OCI-M1 (cell line): ENCODE data around the gene LRRC32.
A peak's percentile ranks its signal among the peaks of the same experiment; 100 is the strongest.
"Not testable (repeated sequence)": the region's sequence is repeated elsewhere in the genome, so short reads cannot be mapped to it uniquely, and the experiment has no call there.

Source experiments
- DNase-seq: peaks from one replicate; lab custom pipeline; 2025; lab: John Stamatoyannopoulos, UW

LRRC32 gene

GRCh38 chr11:76628408-76628947, 42.1 kb downstream of the LRRC32 start:
- no peak for DNase-seq

DNA sequence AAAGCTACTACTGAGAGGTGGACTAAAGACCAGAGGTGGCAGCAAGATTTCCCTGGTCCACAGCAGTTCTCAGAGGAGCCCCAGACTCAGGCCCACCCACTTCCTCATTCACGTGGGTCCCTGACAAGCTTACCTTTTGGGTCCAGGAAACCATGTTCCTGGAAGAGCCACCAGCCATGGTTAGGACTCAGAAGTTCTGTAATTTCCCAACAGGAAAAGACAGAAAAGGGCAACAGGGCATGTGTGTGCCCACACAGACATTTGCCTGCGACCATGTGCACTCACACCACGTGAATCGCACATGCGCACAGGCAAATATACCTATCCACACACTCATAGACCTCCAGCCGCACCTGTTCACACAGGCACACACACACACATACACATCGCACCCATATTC, 42.9 kb downstream of the LRRC32 start:
- no peak for DNase-seq

GRCh38 chr11:76626921-76627401, 43.6 kb downstream of the LRRC32 start:
- DNase-seq: peak; percentile 86

DNA sequence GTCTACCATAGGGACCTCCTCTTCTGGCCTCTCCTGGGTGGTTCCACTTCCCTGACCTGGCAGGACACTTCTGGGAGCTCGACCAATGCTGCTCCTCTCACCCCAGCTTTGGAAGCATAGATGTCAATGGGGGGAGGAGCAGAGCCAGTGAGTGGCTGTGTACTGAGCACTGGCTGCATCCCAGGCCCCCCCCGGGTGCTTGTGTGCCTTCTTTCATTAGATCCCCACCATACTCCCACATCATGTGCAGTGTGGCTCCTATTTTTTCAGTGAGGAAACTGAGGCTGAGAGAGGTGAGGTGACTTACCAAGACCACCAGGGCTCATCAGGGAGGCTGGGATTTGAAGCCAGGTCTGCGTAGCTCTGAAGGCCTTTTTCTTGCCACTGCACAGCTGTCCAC, 44.3 kb downstream of the LRRC32 start:
- no peak for DNase-seq

GRCh38 chr11:76625472-76626186, 44.9 kb downstream of the LRRC32 start:
- DNase-seq: peak; percentile 56

DNA sequence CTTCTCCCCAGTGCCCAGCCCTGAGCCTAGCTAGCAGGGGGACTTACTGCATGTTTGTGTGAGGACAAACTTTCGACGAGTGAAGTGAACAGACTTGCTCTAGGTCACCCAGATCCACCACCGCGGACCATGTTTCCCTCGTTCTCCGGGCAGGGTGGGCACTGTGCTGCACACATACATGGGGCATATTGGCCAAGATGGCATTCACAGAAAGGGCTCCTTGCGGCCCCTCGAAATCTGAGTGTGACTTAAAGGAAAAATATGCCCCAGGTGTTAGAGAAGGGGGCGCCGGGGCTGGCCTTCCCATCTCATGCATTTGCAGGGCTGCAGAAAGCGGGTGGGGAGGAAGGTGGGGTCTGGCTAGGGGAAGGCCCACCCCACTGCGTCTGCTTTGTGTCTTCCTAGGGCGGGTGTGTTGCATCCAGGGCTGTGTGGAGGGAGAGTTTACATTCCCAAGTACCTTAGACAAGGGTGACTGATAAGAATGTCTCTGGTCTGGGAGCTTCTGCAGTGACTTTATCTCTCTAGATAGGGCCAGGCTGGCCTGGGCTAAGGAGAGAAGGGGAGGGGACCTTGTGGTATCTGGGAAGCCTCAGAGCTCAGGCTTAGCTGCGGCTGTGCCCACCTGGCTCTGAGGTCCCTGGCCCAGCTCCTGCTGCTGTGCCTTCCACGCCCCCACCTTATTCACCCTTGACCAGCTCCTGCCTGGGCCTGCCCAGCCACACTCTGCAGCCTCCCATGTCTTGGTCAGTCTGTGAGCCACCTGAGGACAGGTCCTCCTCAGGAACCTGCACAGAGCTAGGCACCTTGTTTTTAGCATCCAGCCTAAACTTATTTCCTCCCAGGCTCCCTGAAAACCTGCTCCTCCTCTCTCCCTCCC, 45.8 kb downstream of the LRRC32 start:
- DNase-seq: peak; percentile 53

DNA sequence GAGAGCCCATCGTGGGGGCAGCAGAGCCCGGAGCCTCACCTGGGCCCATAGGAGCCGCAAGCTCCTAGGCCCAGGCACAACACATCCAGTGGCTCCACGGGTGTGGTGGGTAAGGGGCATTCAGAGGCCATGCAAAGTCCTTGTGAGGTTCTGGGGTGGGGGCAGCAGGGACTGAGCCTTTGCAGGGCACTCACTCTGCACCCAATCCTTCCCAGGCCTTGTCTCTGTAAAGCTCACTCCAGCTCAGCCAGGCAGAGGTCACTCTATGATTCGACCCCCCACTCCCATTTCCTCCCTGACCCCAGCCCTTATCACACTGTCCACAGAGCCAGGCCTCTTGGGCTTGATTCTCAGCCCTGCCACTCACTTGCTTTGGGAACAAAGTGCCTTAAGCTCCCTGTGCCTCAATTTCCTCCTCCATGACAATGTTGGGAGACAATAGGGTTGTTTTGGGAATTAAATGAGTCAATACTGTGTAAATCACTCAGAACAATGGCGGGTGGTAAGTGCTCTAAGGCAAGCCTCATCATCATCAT, 46.6 kb downstream of the LRRC32 start:
- DNase-seq: no peak

GRCh38 chr11:76623171-76623883, 47.2 kb downstream of the LRRC32 start:
- DNase-seq: no peak

GRCh38 chr11:76622493-76623094, 48.0 kb downstream of the LRRC32 start:
- DNase-seq: no peak

DNA sequence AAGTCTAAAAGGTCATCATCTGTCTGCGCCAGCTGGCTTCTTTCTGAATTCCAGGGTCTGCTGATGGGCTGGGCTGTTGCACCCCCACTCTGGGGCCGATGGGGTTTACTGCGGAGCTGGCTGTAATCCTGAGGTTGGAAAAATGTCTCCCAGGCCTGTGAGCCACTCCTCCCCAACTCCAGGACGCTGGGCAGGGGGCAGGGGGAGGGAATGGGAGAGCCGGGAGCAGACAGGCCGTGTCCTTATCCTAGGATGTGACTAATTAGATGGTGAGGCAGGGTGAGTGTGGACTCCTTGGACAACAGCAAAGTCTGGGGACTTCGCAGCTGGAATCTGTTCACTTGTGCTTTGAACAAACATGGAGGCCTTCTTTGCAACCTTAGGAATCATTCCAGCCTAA, 48.7 kb downstream of the LRRC32 start:
- no peak for DNase-seq

DNA sequence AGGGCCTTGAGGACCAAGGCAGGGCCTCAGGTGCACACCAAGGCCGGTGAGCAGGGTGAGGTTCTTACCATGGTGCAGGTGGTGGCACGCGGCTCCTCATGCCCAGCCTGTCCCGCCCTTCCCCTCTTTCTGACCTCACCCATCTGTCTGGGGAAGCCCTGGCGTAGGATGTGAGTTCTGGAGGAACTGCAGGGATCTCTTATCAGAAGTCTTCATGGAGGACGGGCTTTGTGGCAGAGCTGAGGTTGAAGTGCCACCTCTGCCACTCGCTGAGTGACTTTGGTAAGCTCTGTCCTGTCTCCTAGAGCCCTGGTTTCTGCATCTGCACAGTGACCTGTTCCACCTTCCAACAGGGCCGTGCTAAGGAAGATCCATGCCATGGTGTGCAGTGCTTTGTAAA, 49.1 kb downstream of the LRRC32 start:
- no peak for DNase-seq

DNA sequence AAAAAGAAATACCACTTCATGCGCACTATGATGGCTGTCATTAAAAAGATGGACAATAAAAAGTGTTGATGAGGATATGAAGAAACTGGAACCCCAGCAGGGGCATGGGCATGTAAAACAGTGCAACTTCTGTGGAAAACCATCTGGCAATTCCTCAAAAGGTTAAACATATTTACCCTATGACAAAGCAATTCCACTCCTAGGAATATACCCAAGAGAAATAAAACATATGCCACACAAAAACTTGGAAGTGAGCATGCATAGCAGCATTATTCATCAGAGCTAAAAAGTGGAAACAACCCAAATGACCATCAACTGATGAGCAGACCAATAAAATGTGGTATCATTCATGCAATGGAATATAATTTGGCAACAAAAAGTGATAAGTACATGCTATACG, 50.1 kb downstream of the LRRC32 start:
- DNase-seq: no peak

DNA sequence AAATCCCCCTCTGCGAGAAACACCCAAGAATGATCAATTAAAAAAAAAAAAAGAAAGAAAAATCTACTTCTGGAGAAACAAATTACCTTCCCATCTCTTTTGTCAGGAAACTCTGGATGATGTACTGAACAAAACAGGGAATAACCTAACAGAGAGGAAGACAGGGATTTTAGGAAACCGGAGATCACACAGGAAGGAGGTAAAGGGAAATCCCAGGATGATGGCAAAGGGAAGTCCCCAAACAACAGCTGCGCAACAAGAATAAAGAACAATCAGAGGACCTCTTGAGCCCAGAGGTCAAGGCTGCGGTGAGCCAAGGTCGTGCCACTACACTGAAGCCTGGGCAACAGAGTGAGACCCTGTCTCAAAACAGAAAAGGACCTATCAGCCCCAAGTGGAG, 50.7 kb downstream of the LRRC32 start:
- not testable (repeated sequence) for DNase-seq

- no peak for DNase-seq
These were observed 52.8 kb downstream of the LRRC32 start for GRCh38 chr11:76617553-76618265.

GRCh38 chr11:76616676-76617552, 53.6 kb downstream of the LRRC32 start:
- no peak for DNase-seq

DNA sequence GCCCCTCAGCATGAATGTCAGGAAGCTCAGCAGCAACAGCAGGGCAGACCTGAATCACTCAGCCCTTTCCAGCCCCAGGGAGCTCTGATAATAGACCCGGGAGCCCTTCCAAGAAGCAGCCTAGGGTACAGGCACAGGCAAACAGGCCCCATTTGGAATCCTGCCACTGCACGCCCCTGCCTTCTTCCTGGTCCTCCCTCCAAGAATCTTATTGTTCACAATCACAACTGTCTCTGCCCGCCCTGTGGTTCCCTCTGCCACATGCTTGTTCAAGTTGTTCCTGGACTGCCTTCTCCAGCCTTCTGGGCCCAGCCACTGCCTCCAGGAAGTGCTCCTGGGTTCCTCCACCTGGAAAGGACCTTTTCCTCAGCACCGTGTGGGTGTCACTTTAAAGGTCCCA, 54.6 kb downstream of the LRRC32 start:
- DNase-seq: no peak

GRCh38 chr11:76614471-76615179, 55.9 kb downstream of the LRRC32 start:
- DNase-seq: no peak

DNA sequence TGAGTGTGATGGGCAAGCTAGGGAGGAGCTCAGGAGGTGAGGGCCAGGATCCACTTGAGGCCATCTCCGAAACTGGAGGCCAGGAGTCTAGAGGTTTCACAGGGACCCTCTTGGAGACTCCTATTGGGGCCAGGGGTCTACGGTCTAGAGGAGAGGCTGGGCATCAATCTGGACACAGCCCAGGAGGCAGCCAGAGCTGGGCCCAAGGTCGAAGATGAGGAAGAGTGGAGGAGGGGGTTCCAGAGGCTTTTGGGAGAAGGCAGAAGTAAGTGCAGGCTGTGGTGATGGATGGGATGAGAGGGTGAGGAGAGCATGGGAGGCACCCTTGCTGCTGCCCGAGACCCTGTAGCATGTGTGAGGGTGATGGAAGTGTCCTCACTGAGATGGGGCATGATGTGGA, 56.6 kb downstream of the LRRC32 start:
- no peak for DNase-seq

DNA sequence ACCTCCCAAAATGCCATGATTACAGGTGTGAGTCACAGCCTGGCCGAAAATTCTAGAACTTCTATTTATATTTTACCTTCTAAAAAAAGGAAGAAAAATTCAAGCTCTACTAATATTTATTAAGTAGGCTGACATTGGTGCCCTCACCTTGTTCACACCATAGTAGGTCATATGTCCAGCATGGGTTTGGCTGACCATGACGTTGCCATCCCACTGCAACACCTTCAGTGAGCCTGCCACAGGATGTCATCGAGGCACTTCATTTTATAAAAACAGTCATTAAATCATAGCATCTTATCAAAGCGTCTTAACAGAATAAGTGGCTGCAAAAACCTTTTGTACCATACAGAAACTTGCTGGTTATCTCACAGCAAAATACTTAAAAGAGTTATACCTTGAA, 58.3 kb downstream of the LRRC32 start:
- DNase-seq: no peak
